ENCODE measurements around the gene NIFK.
"Not testable (repeated sequence)": the region's sequence is repeated elsewhere in the genome, so short reads cannot be mapped to it uniquely, and the experiment has no call there.

The NIFK gene

DNA sequence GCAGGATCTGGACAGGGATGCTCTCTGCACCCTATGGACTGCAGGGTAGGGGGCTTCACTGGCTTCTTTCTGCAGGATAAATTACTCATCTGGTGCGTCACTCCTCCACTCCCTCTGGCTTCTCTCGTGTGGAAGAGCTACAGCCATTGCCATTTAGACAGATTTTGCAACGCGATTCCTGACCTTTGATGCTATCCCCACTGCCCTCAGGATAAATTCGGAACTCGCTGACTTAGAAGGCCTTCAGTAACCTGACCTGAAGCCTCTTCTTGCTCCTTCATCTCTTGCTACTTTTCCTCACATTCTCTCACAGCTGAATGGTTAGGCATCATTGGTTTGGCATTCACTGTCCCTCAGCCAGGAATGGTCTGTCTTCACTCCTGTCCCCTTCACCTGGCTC is 5.3 kb downstream of the NIFK start:
- no peak for DNase-seq

DNA sequence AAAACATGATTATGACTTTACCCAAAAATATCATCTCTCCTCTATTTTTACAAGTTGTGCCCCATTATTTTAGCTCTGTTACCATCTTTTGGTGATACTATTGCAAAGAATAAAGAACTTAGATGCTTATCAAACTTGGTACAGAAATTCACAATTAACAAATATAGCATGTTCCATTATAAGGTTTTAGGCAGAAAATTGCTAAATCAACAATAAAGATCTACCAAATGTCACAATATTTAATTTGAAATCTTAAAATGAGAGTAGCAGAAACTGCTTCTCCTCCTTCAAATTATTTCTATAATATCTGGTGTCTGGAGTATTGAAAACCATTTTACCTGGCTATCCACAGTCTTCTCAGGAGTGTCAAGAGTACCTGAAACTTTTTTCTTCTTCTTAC is 8.7 kb downstream of the NIFK start:
- no peak for DNase-seq

DNA sequence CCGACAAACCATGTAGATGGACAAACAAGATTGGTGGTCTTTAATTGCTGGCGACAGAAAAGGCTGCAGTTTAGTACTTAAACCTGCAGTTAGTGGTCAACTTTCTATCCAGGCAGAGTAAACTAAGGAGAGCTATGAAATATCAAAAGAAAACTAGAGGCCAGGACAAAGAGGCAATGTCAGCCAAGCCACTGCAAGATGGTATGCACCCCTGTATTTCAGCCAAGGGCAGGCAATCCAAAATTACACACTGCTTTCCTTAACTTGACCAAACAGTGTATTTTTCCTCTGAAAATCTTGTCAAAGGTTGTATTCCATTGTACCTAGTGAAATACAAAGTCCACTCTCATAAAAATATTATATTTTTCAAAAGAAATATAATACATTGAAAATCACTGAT is 9.3 kb downstream of the NIFK start:
- no peak for DNase-seq

DNA sequence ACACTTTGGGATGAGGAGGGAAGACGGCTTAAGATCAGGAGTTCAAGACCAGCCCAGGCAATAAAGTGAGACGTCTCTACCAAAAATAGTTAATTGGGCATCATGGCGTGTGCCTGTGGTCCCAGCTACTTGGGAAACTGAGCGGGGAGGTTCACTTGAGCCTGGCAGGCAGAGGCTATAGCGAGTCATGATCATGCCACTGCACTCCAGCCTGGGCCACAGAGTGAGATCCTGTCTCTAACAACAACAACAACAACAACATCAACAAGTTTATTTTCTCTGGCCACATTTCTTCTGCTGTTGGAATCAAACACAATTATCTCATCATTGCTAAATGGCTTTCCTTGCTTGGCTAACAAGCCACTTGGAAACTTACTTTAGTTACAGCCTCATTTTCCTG is 13.4 kb downstream of the NIFK start:
- DNase-seq = no peak

DNA sequence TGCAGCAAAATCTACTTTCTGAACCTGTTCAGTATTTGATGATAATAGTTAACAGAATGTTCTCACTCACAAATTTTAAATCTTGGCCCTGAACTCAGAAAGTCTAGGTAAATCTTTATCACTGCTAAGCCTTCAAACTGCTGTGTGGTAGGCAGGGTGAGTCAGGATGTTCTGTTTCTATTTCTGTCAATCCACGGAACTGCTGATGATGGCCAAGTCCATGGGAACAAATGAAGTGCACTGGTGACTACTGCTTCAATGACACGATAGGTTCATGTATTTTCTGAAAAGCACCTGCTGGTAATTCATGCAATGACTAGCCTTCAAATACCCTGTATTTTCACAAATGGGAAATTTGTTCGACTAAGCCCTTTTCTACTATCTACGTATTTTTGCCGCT is 14.2 kb downstream of the NIFK start:
- DNase-seq = no peak

DNA sequence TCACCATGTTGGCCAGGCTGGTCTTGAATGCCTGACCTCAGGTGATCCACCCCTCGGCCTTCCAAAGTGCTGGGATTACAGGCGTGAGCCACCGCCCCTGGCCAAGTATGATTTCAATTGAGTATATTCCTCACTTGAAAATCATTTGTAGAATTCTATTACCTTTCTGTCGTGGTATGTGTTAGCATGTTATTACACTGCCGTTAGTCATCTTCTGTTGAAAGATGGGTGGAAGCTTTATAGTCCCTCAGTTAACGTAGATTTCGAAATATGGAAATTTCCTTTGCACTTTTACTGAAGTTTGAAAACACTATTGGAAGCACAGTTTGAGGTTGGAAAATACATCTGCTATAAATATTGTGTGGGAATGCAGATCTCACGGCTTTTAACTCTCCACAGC is 14.7 kb downstream of the NIFK start:
- no peak for DNase-seq

DNA sequence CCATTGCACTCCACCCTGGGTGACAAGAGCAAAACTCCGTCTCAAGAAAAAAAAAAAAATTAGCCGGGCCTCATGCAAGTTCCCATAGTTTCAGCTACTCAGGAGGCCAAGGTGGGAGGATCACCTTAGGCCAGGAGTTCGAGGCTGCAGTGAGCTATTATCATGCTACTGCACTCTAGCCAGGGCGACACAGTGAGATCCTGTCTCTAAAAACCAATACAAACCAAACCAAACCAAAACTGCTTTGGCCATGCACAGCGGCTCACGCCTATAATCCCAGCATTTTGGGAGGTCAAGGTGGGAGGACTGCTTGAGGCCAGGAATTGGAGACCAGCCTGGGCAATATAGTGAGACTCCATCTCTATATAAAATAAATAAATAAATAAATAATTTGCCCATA is 19.1 kb downstream of the NIFK start:
- no peak for DNase-seq

DNA sequence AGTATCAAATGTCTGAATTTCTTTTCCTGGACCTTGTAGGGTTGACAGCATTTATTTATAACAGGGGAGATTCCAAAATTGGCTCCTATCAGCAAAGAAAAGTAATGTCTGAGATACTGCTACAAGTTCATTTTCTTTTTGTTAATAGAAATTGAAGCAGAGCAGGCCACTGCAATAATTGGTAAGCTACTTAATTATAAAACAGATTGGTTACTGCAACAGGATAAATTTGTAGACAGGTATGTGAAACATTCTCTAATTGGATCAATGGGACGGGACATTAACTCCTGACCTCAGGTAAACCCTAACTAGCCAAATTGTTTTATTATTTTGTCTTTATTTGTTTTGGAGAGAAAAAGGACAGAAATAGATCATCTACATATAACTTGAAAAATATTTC is 20.5 kb downstream of the NIFK start:
- DNase-seq = no peak

DNA sequence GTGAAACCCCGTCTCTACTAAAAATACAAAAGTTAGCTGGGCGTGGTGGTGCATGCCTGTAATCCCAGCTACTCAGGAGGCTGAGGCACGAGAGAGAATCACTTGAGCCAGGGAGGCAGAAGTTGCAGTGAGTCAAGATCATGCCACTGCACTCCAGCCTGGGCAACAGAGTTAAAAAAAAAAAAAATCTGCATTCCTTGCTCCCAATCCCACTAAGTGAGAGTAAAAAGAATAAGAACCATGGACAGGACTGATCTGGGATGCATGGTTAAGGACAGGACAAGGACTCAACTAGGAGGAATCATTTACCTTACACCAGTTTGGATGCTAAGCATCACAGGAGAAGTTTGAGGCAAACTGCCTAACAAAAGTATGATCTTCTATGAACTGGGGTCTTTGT is 25.2 kb downstream of the NIFK start:
- not testable (repeated sequence) for DNase-seq

DNA sequence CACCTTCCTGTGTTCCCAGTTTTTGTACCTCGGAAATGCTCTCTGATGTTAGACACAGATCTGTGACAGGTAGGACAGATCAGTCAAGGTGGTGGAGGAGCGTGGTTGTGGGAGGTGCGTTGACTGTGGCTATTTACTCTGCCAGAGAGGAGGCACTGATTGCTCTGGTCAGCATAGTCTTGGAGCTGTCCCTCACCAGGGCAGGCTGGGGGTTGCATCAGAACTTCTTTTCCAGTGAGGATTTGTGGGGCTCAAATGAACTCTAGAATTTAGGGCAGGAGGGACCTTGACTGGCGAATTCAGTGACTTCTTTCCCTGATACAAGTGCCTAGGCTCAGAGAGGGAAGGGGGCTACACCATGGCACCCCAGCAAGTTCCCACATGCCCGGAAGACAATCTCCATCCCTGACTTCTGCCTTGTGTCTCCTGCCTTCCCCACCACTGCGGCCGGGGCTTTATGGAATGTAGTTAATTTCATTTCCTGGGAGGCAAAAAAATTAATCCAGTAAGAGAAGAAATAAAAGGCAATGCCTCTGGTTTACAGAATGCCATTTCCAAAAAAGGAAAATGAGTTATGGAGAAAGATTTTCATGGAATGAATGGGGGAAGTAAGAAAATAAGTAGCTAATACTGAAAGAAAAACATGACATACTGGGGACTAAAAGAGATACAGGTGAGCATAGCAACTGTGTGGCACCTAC is 26.1 kb downstream of the NIFK start:
- no peak for DNase-seq

DNA sequence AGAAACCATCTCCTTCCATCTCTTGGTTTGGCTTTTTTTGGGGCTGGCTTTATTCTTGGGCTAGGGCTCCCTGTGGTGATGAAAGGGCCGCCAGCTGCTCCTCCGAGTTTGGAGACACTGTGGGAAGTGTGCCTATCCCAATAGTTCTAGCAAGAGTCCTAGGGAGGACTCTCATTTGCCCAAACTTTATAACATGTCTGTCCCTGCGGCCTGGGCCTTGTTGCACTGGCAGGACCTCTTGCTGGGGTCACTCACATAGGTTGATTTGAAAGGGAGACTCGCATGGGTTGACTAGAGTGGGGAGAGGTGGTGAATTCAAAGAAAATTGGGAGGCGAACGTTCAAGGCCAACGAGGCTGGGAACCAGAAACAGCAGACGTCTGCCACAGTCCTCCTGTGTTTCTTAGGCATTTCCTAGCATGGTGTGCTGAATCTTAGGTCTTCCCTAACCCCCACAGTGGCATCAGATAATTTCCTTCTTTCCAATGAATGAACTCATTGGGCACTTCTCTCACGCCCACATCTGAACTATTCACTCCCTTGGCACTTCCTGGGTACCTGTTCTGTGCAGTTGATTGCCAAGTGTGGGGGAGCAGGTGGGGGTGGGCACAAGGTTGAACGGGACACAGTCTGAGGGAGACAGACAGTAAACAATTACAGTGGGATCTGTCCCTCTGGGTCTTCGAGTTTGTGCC is 26.8 kb downstream of the NIFK start:
- DNase-seq = no peak

DNA sequence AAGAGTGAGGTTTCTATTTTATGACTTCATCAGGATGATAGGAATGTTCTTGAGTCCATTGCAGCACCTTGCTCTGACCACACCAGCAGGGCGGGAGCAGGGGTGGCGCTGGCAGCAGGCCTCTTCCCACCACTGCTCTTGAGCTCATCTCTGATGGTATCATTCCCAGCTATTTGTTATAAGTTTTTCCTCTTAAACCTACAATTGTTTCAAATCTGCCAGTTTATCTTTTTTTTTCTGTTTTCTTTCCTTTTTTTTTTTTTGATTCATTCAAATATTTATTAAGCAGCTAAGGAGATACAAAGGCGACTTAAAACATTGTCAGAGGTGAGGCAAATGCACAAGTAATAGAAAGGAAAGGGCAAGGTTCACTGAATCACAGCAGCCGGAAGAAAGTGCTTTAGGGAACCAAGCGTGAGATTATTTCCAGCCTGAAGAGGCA is 28.7 kb downstream of the NIFK start:
- DNase-seq = peak; percentile 12

DNA sequence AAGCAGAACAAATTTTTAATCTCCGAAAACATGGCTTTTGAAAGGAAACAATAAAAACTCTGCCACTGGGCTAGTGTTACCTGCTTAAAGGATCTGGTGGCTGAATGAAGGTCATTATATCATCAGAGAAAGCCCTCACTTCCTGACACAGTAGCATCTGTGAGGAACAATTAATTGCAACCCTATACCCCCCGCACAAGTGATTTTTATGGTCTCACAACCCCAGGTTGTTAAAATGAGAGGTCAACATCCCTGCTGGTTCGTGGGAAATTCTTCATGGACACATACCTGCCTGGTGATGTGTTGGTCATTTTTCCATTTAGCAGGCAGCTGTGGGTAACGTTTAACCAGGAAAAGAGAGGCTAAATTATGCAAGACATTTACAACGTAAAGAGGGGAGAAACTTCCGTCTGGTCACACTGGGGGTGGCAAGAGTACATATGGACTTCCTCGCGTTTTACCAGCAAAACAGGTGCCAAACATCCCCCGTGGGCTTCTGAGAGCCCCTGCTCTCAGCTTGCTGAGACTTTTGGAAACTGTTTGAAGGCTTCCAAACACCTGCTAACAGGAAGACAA is 29.2 kb downstream of the NIFK start:
- DNase-seq = no peak

DNA sequence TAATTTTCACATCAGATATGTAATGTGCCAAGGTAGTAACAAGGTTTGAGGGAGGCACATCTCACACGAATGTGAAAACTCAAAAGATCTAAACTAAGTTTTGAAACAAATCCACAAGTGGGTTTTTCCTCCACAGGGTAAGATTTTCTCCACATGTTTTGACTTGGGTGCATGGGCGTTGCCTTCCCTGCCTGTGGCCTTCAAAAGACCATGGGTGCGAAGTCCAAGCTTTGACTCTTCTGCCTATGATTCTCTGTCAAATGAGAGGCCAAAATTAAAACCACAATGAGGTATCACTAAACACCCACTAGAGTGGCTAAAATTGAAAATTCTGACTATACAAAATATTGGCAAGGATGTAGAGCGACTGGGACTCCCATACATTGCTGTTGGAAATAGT is 30.7 kb downstream of the NIFK start:
- DNase-seq = no peak

DNA sequence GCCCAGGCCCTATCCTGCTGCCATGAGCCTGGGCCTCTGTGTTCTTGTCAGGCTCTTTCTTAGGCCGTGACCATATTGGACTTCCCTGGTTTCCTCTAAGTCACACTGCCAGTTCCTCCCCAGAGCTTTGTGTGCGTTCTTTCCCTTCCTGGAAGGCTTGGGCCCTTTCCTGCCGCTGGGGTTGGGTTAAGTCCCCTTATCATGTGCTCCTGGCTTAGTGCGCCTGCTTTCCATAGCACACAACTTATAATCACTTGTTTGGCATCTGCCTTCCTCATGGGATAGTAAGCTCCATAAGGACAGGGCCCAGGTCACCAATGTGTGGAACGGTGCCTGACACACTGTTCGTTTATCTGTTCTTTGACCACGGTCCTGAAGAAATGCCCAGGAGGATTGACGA is 31.3 kb downstream of the NIFK start:
- no peak for DNase-seq

DNA sequence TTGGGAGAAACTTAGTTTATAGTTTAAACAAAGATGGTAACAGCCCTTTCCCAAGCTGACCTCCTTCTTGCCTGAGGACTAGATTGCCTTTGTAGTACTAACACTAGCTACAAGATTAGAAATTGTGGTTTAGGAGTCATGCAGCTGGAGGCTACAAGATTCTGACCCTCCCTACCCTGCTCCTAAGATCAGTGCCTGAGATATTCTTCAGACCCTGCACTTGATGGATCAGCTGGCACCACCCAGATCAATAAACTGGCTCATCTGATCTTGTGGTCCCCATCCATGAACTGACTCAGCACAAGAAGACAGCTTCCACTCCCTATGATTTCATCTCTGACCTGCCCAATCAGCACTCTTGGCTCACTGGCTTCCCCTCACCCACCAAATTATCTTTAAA is 34.9 kb downstream of the NIFK start:
- DNase-seq = not testable (repeated sequence)

DNA sequence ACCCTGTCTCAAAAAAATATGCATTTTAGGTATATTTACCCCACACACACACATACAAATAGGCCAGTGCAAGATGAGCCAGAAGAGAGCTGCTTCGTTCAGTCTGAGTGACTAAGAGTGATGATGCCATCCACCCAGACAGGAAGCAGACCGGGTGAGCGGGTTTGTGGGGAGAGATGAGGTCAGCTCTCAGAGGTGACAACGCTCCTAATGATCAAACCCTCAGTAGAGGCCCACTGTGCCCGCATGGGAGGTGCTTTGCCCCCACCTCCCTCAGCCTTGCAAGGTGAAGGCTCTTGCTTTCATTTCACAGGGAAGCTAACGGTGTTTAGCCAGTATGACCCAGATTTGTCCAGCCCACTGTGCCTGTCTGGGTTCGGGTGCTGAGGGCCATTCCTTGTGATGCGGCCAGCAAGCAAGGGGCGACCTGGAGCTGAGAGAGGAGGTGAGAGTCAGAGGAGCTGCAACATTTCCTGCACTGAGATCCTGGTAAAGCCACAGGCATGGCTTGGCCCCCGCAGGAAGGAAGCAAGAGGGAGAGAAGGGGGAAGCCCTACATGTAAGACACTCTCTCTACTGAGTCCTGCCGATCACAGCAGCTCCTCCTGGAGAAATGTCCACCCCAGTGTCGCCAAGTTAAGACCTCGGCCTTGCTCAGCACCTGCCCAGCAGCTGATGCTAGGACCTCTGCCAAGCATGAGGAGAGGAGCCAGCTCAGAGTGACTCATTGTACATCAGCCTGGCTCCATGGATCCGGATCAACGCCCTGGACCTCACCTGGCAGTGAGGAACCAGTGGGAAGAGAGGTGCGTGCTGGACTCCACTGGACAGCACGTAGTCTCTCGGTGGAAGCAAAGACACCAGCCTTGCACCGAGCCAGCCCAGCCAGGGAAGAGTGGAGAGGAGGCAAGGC is 37.0 kb downstream of the NIFK start:
- DNase-seq = no peak

DNA sequence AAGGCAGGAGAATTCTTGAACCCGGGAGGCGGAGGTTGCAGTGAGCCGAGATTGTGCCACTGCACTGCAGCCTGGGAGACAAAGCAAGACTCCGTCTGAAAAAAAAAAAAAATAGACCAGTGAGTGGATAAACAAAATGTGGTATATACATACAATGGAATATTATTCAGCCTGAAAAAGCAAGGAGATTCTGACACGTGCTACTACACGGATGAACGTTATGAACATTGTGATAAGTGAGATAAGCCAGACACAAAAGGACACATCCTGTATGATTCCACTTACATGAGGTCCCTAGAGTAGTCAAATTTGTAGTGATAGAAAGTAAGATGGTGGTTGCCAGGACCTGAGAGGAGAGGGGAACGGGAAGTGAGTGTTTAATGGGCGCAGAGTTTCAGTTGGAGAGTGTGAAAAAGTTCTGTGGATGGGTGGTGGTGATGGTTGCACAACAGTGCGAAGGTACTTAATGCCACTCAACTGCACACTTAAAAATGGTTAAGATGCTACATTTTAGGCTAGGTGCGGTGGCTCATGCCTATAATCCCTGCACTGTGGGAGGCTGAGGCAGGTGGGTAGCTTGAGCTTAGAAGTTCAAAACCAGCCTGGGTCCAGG is 38.3 kb downstream of the NIFK start:
- DNase-seq = no peak

DNA sequence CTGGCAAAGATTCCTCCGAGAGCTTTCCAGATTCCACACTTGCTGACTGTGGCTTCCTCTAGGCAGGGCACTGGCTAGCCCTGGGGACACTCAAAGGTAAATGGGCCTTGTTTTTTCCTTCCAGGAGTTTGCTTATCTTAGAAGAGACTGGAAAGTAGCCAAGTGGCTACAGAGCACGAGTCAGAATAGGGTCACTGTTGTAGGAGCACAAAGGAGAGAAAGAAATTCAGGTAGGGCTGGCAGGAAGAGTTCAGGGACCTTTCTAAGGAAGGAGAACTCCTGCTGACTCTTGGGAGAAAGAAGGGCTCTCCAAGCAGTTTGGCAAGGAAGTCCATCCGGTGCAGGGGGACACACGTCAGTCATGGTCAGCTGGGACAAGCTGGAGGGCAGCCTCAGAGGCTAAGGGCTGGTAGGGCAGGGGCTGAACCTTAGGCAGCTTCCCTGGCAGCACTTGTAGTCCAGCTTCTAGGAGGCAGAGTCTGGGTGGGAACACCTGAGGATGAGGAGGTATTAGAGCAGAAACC is 39.5 kb downstream of the NIFK start:
- DNase-seq = no peak

DNA sequence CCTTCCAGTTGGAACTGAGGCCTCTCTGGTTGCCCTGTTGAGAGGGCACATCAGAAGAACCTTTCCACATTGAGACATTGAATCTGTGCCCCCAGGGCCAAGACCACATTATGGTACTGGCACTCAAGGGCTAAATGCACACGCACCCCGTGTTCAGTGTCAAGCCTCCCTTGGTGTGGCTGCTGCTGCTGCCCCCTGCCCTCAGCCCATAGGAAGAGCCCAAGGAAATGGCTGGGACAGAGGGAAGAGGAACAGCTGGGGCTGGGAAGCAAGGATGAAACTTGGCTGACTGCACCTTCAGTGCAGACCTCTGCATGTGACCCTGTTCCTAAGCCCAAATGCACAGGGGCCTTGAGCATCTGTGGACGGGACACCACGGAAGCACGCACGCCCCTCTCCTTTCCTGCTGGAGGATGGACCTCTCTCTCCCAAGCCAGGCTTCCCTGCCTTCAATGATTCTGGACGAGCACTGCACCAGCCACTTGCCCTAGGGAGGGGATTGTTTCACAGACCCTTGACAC is 40.2 kb downstream of the NIFK start:
- no peak for DNase-seq

DNA sequence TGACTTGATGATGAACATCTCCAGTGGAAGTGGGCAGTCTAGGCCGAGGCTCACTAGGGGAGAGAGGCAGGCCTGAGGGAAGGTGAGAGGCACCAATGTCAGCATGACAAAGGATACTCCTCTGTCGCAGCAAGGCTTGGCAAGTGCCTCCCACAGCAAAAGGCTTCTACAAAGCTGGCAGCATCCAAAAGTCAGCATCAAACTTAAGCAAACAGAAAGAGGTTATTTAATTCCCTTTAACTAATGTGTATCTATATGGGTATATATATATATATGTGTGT is 41.6 kb downstream of the NIFK start:
- DNase-seq = no peak

DNA sequence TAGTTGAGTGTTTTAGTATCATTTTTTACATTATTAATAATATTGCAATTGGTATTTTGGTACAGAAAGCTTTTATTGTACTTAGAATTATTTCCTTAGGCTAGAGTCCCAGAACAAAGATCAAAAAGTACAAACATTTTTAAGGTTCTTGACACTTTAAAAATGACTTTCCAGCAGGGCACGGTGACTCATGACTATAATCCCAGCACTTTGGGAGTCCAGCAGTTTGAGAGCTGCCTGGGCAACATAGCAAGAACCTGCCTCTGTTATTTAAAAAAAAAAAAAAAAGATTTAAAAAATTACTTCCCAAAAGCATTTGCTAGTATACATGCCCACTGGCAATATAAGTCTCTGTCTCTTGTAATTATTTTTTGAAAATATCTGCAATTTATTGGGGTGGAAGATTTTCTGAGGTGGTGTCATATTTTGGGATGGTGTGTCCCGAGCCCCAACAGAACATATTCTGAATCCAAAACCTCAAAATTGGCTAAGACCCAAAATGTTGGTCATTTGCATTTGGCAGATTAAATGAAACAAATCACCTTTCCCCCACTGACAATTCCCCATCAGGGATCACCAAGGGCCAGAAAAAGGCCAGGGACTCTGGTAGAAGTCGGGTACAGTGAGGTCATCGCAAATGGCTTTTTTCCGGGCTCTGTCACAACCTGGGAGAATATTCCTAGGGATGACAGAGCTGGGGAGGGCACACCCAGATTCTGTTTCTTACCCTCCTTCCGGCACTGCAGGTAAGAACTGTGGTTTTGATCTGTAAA is 42.1 kb downstream of the NIFK start:
- no peak for DNase-seq
